ENCODE measurements around the gene MRC2. TPM values are rescaled to one million over a fixed set of nuclear protein-coding genes. Genes with fewer than 3 reads are reported as not detected.
"Not testable (repeated sequence)": the region's sequence is repeated elsewhere in the genome, so short reads cannot be mapped to it uniquely, and the experiment has no call there.

MRC2 gene
- total and polyA plus RNA-seq, 2 experiments from 2014 or later: 104 to 121 TPM

DNA sequence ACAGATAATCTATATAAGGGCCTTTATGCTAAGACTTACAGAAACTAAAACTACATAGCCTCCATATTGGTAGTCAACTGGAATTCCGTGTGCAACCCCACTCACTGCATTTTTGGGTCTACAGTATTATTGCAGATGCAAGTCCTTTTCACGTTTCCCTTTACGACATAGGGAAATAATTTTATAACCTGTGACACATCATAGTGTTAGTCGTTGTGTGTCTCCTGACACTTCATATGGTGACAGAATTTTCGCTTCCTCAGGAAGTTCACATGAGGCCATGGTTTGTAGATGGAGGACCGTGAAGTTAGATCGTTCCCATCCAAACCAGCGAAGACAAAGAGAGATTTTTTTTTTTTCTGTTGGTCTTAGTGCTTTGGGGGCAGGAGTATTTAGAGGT is 15.7 kb upstream of the MRC2 start:
- Histone ChIP-seq H3K79me2 (no peaks in the 10 kb centered on the region), H2AFZ (no peak overlapping the region), H3K4me1 (ENCODE audit: insufficient read depth) (no peaks in the 10 kb centered on the region), H4K20me1 (ENCODE audit: insufficient read depth, poor library complexity, severe bottlenecking) (no peaks in the 10 kb centered on the region), H3K4me2 (no peak overlapping the region), H3K36me3 (replicated peaks; ENCODE audit: insufficient read depth, low read depth) (no peaks in the 10 kb centered on the region), H3K4me3 (no peak overlapping the region), H3K9me3 (ENCODE audit: low read depth) (no peaks in the 10 kb centered on the region), H3K27me3 (no peaks in the 10 kb centered on the region), H3K9me2 (replicated peaks; ENCODE audit: insufficient read depth) (no peaks in the 10 kb centered on the region), H3K27ac (no peak overlapping the region)
- no peak for DNase-seq (ENCODE audit: low spot score)
- 91% methylated on average over 8 of the region's 8 CpGs for WGBS (ENCODE audit: low lambda C conversion rate, missing lambda C conversion rate)
- TF ChIP-seq EZH2phosphoT487 (IDR thresholded peaks at IDR 0.05; ENCODE audit: low read depth, severe bottlenecking, unreplicated experiment): no peak
- TF ChIP-seq, protein P1, sequence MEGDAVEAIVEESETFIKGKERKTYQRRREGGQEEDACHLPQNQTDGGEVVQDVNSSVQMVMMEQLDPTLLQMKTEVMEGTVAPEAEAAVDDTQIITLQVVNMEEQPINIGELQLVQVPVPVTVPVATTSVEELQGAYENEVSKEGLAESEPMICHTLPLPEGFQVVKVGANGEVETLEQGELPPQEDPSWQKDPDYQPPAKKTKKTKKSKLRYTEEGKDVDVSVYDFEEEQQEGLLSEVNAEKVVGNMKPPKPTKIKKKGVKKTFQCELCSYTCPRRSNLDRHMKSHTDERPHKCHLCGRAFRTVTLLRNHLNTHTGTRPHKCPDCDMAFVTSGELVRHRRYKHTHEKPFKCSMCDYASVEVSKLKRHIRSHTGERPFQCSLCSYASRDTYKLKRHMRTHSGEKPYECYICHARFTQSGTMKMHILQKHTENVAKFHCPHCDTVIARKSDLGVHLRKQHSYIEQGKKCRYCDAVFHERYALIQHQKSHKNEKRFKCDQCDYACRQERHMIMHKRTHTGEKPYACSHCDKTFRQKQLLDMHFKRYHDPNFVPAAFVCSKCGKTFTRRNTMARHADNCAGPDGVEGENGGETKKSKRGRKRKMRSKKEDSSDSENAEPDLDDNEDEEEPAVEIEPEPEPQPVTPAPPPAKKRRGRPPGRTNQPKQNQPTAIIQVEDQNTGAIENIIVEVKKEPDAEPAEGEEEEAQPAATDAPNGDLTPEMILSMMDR (IDR thresholded peaks at IDR 0.05; ENCODE audit: poor library complexity): no peak
- no peak for TF ChIP-seq EZH2 (IDR thresholded peaks at IDR 0.05; ENCODE audit: borderline replicate concordance)

DNA sequence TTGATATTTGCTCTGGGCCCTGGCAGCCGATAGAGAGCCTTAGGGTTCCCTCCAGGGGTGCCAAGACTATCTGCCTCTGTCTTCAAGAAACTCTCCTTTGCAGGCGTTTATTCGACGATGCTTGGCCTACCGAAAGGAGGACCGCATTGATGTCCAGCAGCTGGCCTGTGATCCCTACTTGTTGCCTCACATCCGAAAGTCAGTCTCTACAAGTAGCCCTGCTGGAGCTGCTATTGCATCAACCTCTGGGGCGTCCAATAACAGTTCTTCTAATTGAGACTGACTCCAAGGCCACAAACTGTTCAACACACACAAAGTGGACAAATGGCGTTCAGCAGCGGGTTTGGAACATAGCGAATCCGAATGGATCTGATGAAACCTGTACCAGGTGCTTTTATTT is 15.2 kb upstream of the MRC2 start:
- not testable (repeated sequence) for H3K4me3 ChIP-seq; H3K9me3 ChIP-seq (ENCODE audit: low read depth); H3K9me2 ChIP-seq (replicated peaks; ENCODE audit: insufficient read depth); H3K4me2 ChIP-seq; H3K36me3 ChIP-seq (replicated peaks; ENCODE audit: insufficient read depth, low read depth); H3K4me1 ChIP-seq (ENCODE audit: insufficient read depth); H3K27me3 ChIP-seq; H3K79me2 ChIP-seq; DNase-seq (ENCODE audit: low spot score); H3K27ac ChIP-seq; H4K20me1 ChIP-seq (ENCODE audit: insufficient read depth, poor library complexity, severe bottlenecking); H2AFZ ChIP-seq
- WGBS (ENCODE audit: low lambda C conversion rate, missing lambda C conversion rate): 94% methylated on average over 12 of the region's 12 CpGs

DNA sequence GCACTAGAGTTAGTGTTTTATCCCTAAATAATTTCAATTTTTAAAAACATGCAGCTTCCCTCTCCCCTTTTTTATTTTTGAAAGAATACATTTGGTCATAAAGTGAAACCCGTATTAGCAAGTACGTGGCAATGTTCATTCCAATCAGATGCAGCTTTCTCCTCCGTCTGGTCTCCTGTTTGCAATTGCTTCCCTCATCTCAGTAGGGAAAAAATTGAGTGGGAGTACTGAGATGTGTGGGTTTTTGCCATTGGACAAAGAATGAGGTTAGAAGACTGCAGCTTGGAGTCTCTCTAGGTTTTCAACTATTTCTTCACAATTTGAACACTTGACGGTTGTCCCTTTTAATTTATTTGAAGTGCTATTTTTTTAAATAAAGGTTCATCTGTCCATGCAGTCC is 14.4 kb upstream of the MRC2 start:
- not testable (repeated sequence) for H3K27me3 ChIP-seq; H3K27ac ChIP-seq; H3K36me3 ChIP-seq (replicated peaks; ENCODE audit: insufficient read depth, low read depth); H3K79me2 ChIP-seq; H4K20me1 ChIP-seq (ENCODE audit: insufficient read depth, poor library complexity, severe bottlenecking); H3K4me3 ChIP-seq; H3K9me3 ChIP-seq (ENCODE audit: low read depth); H2AFZ ChIP-seq; H3K4me1 ChIP-seq (ENCODE audit: insufficient read depth); H3K9me2 ChIP-seq (replicated peaks; ENCODE audit: insufficient read depth); H3K4me2 ChIP-seq; DNase-seq (ENCODE audit: low spot score)
- WGBS (ENCODE audit: low lambda C conversion rate, missing lambda C conversion rate): 90% methylated on average over 4 of the region's 4 CpGs

DNA sequence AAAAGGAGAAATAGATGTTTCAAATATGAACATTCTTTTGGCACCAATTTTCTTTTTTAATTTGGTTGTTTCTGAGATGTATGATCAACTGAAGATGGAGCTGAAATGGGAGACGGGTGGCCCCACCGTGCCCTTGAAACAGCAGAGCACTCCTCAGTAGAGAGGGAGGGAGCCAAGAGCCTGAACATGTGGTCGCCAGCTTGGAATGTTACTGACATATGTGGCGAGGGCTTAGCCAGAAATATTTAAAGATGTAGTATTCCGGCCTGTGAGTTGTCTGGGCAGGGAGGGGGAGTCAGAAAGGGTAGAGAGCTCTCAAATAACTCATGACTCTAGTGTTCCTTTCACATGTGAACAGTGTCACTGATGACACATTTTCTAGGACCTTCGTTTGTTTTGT is 13.3 kb upstream of the MRC2 start:
- Histone ChIP-seq H3K27ac (no peak overlapping the region), H3K9me2 (replicated peaks; ENCODE audit: insufficient read depth) (no peaks in the 10 kb centered on the region), H3K4me3 (no peak overlapping the region), H3K4me1 (ENCODE audit: insufficient read depth) (peaks cover 9% of the 10 kb centered on the region), H3K36me3 (replicated peaks; ENCODE audit: insufficient read depth, low read depth) (no peaks in the 10 kb centered on the region), H3K27me3 (no peaks in the 10 kb centered on the region), H2AFZ (no peak overlapping the region), H3K79me2 (no peaks in the 10 kb centered on the region), H4K20me1 (ENCODE audit: insufficient read depth, poor library complexity, severe bottlenecking) (no peaks in the 10 kb centered on the region), H3K9me3 (ENCODE audit: low read depth) (no peaks in the 10 kb centered on the region), H3K4me2 (no peak overlapping the region)
- 45% methylated on average over 6 of the region's 6 CpGs for WGBS (ENCODE audit: low lambda C conversion rate, missing lambda C conversion rate)
- no peak for DNase-seq (ENCODE audit: low spot score)
- TF ChIP-seq EZH2 (IDR thresholded peaks at IDR 0.05; ENCODE audit: borderline replicate concordance) (no peak), EZH2phosphoT487 (IDR thresholded peaks at IDR 0.05; ENCODE audit: low read depth, severe bottlenecking, unreplicated experiment) (no peak)
- TF ChIP-seq, protein P1 (IDR thresholded peaks at IDR 0.05; ENCODE audit: poor library complexity): no peak

DNA sequence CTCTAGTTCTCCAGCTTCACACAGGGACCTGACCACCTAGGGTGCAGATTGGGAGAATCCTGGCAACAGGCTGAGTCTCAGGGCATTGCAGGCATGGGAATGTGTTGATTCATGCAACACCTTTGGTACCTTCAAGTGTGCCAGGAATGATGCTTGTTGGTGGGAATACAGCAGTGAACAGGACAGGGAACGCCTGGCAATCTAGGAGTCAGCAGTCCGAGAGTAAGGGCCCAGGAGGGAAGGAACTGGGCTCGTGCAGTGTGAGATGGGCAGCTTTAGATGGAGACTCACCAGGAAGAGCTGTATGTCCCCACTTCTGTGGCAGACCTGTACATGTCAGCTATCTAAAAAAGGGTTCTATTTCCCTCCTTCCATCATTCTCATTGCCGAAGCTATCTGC is 12.0 kb upstream of the MRC2 start:
- Histone ChIP-seq H3K4me3 (no peak overlapping the region), H3K9me3 (ENCODE audit: low read depth) (no peaks in the 10 kb centered on the region), H3K27ac (no peak overlapping the region), H4K20me1 (ENCODE audit: insufficient read depth, poor library complexity, severe bottlenecking) (no peaks in the 10 kb centered on the region), H3K4me2 (no peak overlapping the region), H3K27me3 (no peaks in the 10 kb centered on the region), H2AFZ (no peak overlapping the region), H3K79me2 (no peaks in the 10 kb centered on the region), H3K9me2 (replicated peaks; ENCODE audit: insufficient read depth) (no peaks in the 10 kb centered on the region), H3K4me1 (ENCODE audit: insufficient read depth) (peaks cover 9% of the 10 kb centered on the region), H3K36me3 (replicated peaks; ENCODE audit: insufficient read depth, low read depth) (no peaks in the 10 kb centered on the region)
- WGBS (ENCODE audit: low lambda C conversion rate, missing lambda C conversion rate): 92% methylated on average over 4 of the region's 4 CpGs
- TF ChIP-seq EZH2phosphoT487 (IDR thresholded peaks at IDR 0.05; ENCODE audit: low read depth, severe bottlenecking, unreplicated experiment) (no peak), EZH2 (IDR thresholded peaks at IDR 0.05; ENCODE audit: borderline replicate concordance) (no peak)
- TF ChIP-seq, protein P1 (IDR thresholded peaks at IDR 0.05; ENCODE audit: poor library complexity): no peak
- no peak for DNase-seq (ENCODE audit: low spot score)

Measured in hepatocyte (in vitro differentiated cells).